Measurements from ENCODE around the gene ELMO2. TPM values are rescaled to one million over a fixed set of nuclear protein-coding genes. Genes with fewer than 3 reads are reported as not detected.
"Not testable (repeated sequence)": the region's sequence is repeated elsewhere in the genome, so short reads cannot be mapped to it uniquely, and the experiment has no call there.

ELMO2 gene
- total RNA-seq, 4 donors from 2014 or later = 24.3 to 78.4 (median 26.4) TPM

- no peak overlapping the region for H3K27ac ChIP-seq
- H3K36me3 ChIP-seq = peaks cover 0 to 99% (median 3%) of the 10 kb centered on the region in 3 donors
- TF ChIP-seq CTCF (IDR thresholded peaks at IDR 0.05) (no peak), POLR2A (IDR thresholded peaks at IDR 0.05) (no peak)
- H3K27me3 ChIP-seq = no peaks in the 10 kb centered on the region
- DNase-seq = no peak
- H3K4me3 ChIP-seq = no peak overlapping the region
- H3K4me1 ChIP-seq = no peaks in the 10 kb centered on the region
- H3K9me3 ChIP-seq = no peaks in the 10 kb centered on the region
These were observed 18.1 kb downstream of the ELMO2 start for GRCh38 chr20:46388201-46388836.

- H3K27me3 ChIP-seq, H3K4me1 ChIP-seq, H3K9me3 ChIP-seq, H3K27ac ChIP-seq, H3K4me3 ChIP-seq, DNase-seq: not testable (repeated sequence)
- H3K36me3 ChIP-seq = peaks cover 0 to 99% (median 3%) of the 10 kb centered on the region in 3 donors
These were observed 19.4 kb downstream of the ELMO2 start for GRCh38 chr20:46387054-46387453.

GRCh38 chr20:46378412-46379009, 27.9 kb downstream of the ELMO2 start:
- TF ChIP-seq CTCF (IDR thresholded peaks at IDR 0.05) = no peak
- no peak for TF ChIP-seq POLR2A (IDR thresholded peaks at IDR 0.05)
- Histone ChIP-seq H3K27me3 (no peaks in the 10 kb centered on the region), H3K9me3 (no peaks in the 10 kb centered on the region), H3K36me3 (peaks cover 0 to 99% (median 0%) of the 10 kb centered on the region in 3 donors), H3K27ac (no peak overlapping the region), H3K4me1 (no peaks in the 10 kb centered on the region), H3K4me3 (no peak overlapping the region)
- DNase-seq = no peak

DNA sequence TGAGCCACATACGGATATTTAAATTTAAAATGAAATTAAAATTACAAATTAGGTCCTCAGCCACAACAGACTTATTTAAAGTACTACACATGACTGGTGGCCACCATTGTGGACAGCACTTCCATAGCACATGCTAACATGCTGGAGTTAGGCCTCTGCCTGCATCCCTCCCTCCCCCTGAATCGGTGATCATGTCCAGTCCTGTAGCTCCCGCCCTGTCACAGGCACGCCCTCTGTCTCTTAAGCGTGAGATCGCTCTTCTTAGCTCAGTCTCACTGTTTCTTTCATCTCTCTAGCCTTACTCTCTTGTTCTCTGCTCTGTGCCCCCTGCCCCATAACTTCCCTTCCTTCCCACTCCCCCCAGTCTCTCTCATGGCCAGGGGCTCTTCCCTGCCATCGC, 28.9 kb downstream of the ELMO2 start:
- H3K9me3 ChIP-seq = no peaks in the 10 kb centered on the region
- H3K4me3 ChIP-seq = no peak overlapping the region
- no peak overlapping the region for H3K27ac ChIP-seq
- TF ChIP-seq CTCF (IDR thresholded peaks at IDR 0.05) = no peak
- TF ChIP-seq POLR2A (IDR thresholded peaks at IDR 0.05) = no peak
- H3K27me3 ChIP-seq = no peaks in the 10 kb centered on the region
- DNase-seq = no peak
- no peaks in the 10 kb centered on the region for H3K4me1 ChIP-seq
- peaks cover 0 to 99% (median 0%) of the 10 kb centered on the region in 3 donors for H3K36me3 ChIP-seq

GRCh38 chr20:46376196-46376785, 30.1 kb downstream of the ELMO2 start:
- no peak for DNase-seq
- H3K9me3 ChIP-seq = no peaks in the 10 kb centered on the region
- no peaks in the 10 kb centered on the region for H3K4me1 ChIP-seq
- no peaks in the 10 kb centered on the region for H3K27me3 ChIP-seq
- no peak for TF ChIP-seq CTCF (IDR thresholded peaks at IDR 0.05)
- no peak for TF ChIP-seq POLR2A (IDR thresholded peaks at IDR 0.05)
- no peak overlapping the region for H3K4me3 ChIP-seq
- no peak overlapping the region for H3K27ac ChIP-seq
- peaks cover 0 to 99% (median 0%) of the 10 kb centered on the region in 3 donors for H3K36me3 ChIP-seq

GRCh38 chr20:46375771-46376170, 30.6 kb downstream of the ELMO2 start:
- Histone ChIP-seq H3K27ac (no peak overlapping the region), H3K27me3 (no peaks in the 10 kb centered on the region), H3K4me3 (no peak overlapping the region), H3K9me3 (no peaks in the 10 kb centered on the region), H3K36me3 (peaks cover 0 to 99% (median 0%) of the 10 kb centered on the region in 3 donors), H3K4me1 (no peaks in the 10 kb centered on the region)
- DNase-seq = no peak
- TF ChIP-seq POLR2A (IDR thresholded peaks at IDR 0.05) = no peak
- TF ChIP-seq CTCF (IDR thresholded peaks at IDR 0.05) = no peak
